ENCODE results near the gene DICER1.

The DICER1 gene

DNA sequence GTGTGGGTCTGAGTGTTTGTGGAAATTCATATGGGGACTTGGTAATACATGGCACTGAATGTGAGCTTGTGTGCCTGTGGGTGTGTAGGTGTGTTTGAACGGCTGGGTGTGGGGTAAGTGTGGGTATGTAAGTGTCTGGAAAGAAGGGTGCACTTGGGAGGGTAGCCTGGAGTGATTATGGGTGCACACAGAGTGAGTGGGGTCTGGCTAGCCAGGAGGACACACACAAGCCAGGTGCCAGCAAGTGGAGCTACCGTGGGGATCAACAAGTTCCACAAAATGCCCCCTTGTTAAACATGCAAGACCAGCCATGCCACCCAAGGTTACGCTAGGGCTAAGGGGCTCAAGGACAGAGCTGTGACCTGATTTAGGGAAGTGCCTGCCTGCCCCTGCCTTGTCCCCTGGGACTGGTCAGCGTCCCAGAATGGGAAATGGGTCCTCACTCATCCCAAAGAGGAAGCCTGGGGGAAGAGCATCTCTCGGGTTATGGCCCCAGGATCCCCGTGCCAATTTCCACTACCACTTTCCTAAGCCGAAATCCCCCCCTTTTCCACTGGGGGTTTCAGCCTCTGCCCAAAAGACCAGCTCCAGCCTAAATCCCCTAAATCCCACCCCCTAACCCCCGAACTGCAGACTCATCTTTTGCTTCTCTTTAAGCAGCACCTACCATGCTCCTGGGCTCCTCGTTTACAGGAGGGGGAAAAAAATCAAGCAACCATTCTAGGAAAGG lies 118.6 kb downstream of the DICER1 start:
- no peak overlapping the region for H3K4me3 ChIP-seq (ENCODE audit: low read depth, low read length)
- DNase-seq (ENCODE audit: low read depth): no peak
- in situ Hi-C loops (cut with HindIII; ENCODE audit: low sequenced_read_pairs): no loop called here
- TF ChIP-seq, protein P1, sequence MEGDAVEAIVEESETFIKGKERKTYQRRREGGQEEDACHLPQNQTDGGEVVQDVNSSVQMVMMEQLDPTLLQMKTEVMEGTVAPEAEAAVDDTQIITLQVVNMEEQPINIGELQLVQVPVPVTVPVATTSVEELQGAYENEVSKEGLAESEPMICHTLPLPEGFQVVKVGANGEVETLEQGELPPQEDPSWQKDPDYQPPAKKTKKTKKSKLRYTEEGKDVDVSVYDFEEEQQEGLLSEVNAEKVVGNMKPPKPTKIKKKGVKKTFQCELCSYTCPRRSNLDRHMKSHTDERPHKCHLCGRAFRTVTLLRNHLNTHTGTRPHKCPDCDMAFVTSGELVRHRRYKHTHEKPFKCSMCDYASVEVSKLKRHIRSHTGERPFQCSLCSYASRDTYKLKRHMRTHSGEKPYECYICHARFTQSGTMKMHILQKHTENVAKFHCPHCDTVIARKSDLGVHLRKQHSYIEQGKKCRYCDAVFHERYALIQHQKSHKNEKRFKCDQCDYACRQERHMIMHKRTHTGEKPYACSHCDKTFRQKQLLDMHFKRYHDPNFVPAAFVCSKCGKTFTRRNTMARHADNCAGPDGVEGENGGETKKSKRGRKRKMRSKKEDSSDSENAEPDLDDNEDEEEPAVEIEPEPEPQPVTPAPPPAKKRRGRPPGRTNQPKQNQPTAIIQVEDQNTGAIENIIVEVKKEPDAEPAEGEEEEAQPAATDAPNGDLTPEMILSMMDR (IDR thresholded peaks at IDR 0.05; ENCODE audit: low read depth, low read length, missing control alignments): no peak

DNA sequence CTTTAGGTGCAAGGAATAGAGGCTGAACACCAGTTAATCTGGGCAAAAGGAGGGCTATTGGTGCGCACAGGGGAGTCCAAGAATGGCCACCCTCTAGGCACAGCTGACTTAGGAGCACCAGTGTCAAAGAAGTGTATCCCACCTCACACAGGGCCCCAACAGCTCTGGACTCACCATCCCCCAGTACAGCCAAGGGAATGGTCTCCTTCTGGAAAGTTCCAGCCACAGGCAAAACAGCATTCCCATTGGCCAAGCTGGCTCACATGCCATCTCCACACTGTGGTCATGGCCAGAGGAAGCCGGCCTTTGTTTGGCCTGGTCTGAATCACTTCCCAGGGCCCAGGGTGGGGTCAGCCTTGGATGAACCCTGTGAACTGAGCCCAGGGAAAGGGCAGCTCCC lies 120.1 kb downstream of the DICER1 start:
- TF ChIP-seq, protein P1 (IDR thresholded peaks at IDR 0.05; ENCODE audit: low read depth, low read length, missing control alignments): no peak
- DNase-seq (ENCODE audit: low read depth): no peak
- in situ Hi-C loops (cut with HindIII; ENCODE audit: low sequenced_read_pairs): no loop called here
- no peak overlapping the region for H3K4me3 ChIP-seq (ENCODE audit: low read depth, low read length)
